ENCODE measurements around the gene PPEF2.

DNA sequence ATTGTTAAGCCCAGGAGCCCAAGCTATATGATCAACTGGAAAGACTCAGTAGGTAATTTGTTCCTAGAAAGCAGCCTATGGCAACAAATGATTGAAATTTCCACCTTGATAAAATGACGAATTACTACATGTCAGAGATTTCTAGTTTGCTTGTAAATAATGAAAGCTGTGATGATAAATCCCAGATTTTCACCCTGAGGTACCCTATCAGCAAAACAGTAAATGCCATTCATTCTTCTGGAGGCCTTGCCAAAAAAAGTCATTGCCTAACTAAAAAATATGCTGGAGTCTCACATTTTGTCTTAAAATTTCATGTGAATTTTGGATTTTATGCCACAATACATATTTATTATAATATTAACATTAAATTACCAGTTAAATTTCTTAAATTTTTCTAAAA is 71.3 kb downstream of the PPEF2 start:
- TF ChIP-seq, protein P1, sequence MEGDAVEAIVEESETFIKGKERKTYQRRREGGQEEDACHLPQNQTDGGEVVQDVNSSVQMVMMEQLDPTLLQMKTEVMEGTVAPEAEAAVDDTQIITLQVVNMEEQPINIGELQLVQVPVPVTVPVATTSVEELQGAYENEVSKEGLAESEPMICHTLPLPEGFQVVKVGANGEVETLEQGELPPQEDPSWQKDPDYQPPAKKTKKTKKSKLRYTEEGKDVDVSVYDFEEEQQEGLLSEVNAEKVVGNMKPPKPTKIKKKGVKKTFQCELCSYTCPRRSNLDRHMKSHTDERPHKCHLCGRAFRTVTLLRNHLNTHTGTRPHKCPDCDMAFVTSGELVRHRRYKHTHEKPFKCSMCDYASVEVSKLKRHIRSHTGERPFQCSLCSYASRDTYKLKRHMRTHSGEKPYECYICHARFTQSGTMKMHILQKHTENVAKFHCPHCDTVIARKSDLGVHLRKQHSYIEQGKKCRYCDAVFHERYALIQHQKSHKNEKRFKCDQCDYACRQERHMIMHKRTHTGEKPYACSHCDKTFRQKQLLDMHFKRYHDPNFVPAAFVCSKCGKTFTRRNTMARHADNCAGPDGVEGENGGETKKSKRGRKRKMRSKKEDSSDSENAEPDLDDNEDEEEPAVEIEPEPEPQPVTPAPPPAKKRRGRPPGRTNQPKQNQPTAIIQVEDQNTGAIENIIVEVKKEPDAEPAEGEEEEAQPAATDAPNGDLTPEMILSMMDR (IDR thresholded peaks at IDR 0.05): no peak
- no peak for TF ChIP-seq ZFX (IDR thresholded peaks at IDR 0.05; ENCODE audit: borderline replicate concordance)
